Measurements from ENCODE around the gene CCDC127. TPM values are rescaled to one million over a fixed set of nuclear protein-coding genes. Genes with fewer than 3 reads are reported as not detected.

The CCDC127 gene
- total RNA-seq, 2 experiments from 2014 or later: 1.9 to 2.8 TPM

DNA sequence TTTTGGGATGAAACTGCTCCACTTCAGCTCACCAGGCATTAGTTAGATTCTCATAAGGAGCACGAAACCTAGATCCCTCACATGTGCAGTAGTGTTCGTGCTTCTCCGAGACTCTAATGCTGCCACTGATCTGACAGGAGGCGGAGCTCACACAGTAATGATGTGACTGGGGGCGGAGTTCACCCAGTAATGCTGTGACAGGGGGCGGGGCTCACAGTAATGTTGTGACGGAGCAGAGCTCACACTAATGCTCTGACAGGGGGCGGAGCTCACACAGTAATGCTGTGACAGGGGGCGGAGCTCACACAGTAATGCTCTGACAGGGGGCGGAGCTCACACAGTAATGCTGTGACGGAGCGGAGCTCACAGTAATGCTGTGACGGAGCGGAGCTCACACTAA is 53.7 kb downstream of the CCDC127 start:
- DNase-seq: peak in 1 of 14 experiments; percentile 7
- no peaks in the 10 kb centered on the region for H3K36me3 Mint-ChIP-seq (ENCODE audit: low read depth)
- peaks cover 0 to 11% of the 10 kb centered on the region in 2 experiments for H3K27me3 ChIP-seq (ENCODE audit: control insufficient read depth in 1 of 2, insufficient read depth in 2 of 2, low read length in 2 of 2)
- H3K9me3 Mint-ChIP-seq: no peaks in the 10 kb centered on the region
- no peak overlapping the region for H3K27ac Mint-ChIP-seq
- H3K36me3 ChIP-seq (ENCODE audit: insufficient read depth, low read length): no peaks in the 10 kb centered on the region
- no peak overlapping the region for H3K27ac ChIP-seq (ENCODE audit: low read depth in 1 of 2, low read length in 2 of 2)
- no peak overlapping the region for H3K4me3 ChIP-seq (ENCODE audit: low read length)
- ChIA-PET CTCF (no interaction called here), POLR2A (no interaction called here)
- no peaks in the 10 kb centered on the region for H3K4me1 Mint-ChIP-seq (ENCODE audit: low read depth)
- H3K9me3 ChIP-seq (ENCODE audit: control insufficient read depth in 1 of 2, insufficient read depth in 1 of 2, low read length in 2 of 2): peaks cover 0 to 12% of the 10 kb centered on the region in 2 experiments
- no peaks in the 10 kb centered on the region for H3K4me1 ChIP-seq (ENCODE audit: insufficient read depth, low read length)
- no peak for ATAC-seq (ENCODE audit: poor library complexity)
- intact Hi-C loops (cut with DNase I, micrococcal nuclease): no loop called here
- H3K4me3 Mint-ChIP-seq: no peak overlapping the region
- peaks cover 20% of the 10 kb centered on the region for H3K27me3 Mint-ChIP-seq
- TF ChIP-seq, protein P1, sequence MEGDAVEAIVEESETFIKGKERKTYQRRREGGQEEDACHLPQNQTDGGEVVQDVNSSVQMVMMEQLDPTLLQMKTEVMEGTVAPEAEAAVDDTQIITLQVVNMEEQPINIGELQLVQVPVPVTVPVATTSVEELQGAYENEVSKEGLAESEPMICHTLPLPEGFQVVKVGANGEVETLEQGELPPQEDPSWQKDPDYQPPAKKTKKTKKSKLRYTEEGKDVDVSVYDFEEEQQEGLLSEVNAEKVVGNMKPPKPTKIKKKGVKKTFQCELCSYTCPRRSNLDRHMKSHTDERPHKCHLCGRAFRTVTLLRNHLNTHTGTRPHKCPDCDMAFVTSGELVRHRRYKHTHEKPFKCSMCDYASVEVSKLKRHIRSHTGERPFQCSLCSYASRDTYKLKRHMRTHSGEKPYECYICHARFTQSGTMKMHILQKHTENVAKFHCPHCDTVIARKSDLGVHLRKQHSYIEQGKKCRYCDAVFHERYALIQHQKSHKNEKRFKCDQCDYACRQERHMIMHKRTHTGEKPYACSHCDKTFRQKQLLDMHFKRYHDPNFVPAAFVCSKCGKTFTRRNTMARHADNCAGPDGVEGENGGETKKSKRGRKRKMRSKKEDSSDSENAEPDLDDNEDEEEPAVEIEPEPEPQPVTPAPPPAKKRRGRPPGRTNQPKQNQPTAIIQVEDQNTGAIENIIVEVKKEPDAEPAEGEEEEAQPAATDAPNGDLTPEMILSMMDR (IDR thresholded peaks at IDR 0.05): no peak

DNA sequence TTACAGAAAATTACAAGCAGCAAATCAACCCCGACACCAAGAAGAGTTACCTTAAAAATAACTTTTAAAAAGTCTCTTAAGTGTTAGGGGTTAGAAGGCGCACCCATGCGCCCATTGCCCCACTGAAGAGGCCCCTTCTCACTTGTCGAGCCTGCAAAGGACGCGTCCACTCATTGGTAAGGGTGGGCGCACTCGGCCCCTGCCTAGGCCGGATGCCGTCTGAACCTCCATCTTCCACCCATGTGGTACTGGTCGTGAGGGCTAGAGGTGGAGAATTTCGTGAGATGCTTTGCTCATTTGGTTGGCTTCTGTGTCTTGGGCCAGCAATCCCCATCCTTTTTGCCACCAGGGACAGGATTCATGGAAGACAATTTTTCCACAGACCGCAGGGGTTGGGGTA is 54.1 kb downstream of the CCDC127 start:
- H3K27ac Mint-ChIP-seq: no peak overlapping the region
- H3K4me1 Mint-ChIP-seq (ENCODE audit: low read depth): no peaks in the 10 kb centered on the region
- Histone ChIP-seq H3K4me1 (ENCODE audit: insufficient read depth, low read length) (no peaks in the 10 kb centered on the region), H3K36me3 (ENCODE audit: insufficient read depth, low read length) (no peaks in the 10 kb centered on the region), H3K27ac (ENCODE audit: low read depth in 1 of 2, low read length in 2 of 2) (no peak overlapping the region), H3K9me3 (ENCODE audit: control insufficient read depth in 1 of 2, insufficient read depth in 1 of 2, low read length in 2 of 2) (peaks cover 0 to 12% of the 10 kb centered on the region in 2 experiments), H3K4me3 (ENCODE audit: low read length) (no peak overlapping the region), H3K27me3 (ENCODE audit: control insufficient read depth in 1 of 2, insufficient read depth in 2 of 2, low read length in 2 of 2) (peaks cover 0 to 12% of the 10 kb centered on the region in 2 experiments)
- no peak overlapping the region for H3K4me3 Mint-ChIP-seq
- TF ChIP-seq, protein P1 (IDR thresholded peaks at IDR 0.05): no peak
- no peaks in the 10 kb centered on the region for H3K36me3 Mint-ChIP-seq (ENCODE audit: low read depth)
- intact Hi-C loops (cut with DNase I, micrococcal nuclease): no loop called here
- ChIA-PET POLR2A (no interaction called here), CTCF (no interaction called here)
- peaks cover 21% of the 10 kb centered on the region for H3K27me3 Mint-ChIP-seq
- no peak for ATAC-seq (ENCODE audit: poor library complexity)
- peak in 1 of 14 experiments; percentile 12 for DNase-seq
- no peaks in the 10 kb centered on the region for H3K9me3 Mint-ChIP-seq

DNA sequence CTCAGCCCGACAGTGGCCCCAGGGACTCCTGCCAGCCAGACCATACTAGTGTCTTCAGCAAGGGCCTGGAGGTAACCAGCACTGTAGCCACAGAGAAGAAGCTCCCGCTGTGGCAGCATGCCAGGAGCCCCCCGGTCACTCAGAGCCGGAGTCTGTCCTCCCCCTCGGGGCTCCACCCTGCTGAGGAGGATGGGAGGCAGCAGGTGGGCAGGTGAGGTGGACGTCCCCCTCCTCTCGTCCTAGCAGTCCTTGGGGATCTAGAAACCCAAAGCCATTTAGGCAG is 54.7 kb downstream of the CCDC127 start:
- Histone ChIP-seq H3K36me3 (ENCODE audit: insufficient read depth, low read length) (no peaks in the 10 kb centered on the region), H3K4me1 (ENCODE audit: insufficient read depth, low read length) (no peaks in the 10 kb centered on the region), H3K9me3 (ENCODE audit: control insufficient read depth in 1 of 2, insufficient read depth in 1 of 2, low read length in 2 of 2) (peaks cover 0 to 12% of the 10 kb centered on the region in 2 experiments), H3K27ac (ENCODE audit: low read depth in 1 of 2, low read length in 2 of 2) (no peak overlapping the region), H3K4me3 (ENCODE audit: low read length) (no peak overlapping the region), H3K27me3 (ENCODE audit: control insufficient read depth in 1 of 2, insufficient read depth in 2 of 2, low read length in 2 of 2) (peaks cover 4 to 12% of the 10 kb centered on the region in 2 experiments)
- peak in 1 of 14 experiments; percentile 10 for DNase-seq
- Mint-ChIP-seq H3K36me3 (ENCODE audit: low read depth) (no peaks in the 10 kb centered on the region), H3K9me3 (no peaks in the 10 kb centered on the region), H3K4me3 (no peak overlapping the region), H3K27ac (no peak overlapping the region), H3K27me3 (peaks cover 21% of the 10 kb centered on the region), H3K4me1 (ENCODE audit: low read depth) (no peaks in the 10 kb centered on the region)
- POLR2A ChIA-PET: no interaction called here
- intact Hi-C loops (cut with DNase I, micrococcal nuclease): no loop called here
- no peak for ATAC-seq (ENCODE audit: poor library complexity)
- CTCF ChIA-PET: no interaction called here
- TF ChIP-seq, protein P1 (IDR thresholded peaks at IDR 0.05): no peak
